ENCODE measurements around the gene PRMT6.
"Not testable (repeated sequence)": the region's sequence is repeated elsewhere in the genome, so short reads cannot be mapped to it uniquely, and the experiment has no call there.

Gene PRMT6

DNA sequence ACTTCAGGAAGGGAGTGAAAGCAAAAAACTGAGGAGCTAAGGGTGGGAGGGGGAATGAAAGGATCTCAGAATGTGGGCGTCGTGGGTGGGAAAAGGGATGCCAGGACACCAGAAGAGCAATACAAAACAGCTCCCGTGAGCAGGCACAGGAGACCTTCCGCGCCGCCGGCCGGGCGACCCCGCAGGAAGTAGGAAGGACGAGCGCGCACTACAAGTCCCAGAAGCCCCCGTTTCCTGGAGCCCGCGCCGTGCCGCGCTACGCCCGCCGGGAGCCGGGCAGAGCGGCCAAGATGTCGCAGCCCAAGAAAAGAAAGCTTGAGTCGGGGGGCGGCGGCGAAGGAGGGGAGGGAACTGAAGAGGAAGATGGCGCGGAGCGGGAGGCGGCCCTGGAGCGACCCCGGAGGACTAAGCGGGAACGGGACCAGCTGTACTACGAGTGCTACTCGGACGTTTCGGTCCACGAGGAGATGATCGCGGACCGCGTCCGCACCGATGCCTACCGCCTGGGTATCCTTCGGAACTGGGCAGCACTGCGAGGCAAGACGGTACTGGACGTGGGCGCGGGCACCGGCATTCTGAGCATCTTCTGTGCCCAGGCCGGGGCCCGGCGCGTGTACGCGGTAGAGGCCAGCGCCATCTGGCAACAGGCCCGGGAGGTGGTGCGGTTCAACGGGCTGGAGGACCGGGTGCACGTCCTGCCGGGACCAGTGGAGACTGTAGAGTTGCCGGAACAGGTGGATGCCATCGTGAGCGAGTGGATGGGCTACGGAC, at the start of gene PRMT6:
Gene PRMT6, plus strand, starts transcription at position 249 of the 771 bp plus-strand sequence. Its CDS starts 42 bp downstream, at position 291.
- peak; percentile 84 for DNase-seq

DNA sequence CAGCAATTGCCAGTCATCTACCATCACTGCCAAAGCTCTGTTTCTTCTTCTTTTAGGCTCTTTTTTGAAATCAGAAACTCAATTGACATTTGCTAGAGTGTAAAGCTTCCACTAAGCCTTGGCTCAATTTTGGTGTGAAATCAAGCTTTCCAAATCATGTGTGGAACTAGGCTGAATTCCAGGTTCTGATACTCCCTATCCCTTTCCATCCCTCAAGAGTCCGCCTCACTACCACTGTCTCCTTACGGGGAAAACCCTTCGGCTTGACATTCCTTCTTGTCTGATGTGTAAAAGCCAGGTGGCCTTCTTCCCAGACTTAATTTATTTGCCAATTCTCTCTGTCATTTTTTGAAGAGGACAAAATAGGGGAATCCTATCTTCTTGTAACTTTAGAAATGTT, 47.2 kb upstream of the PRMT6 start:
- no peak for DNase-seq

DNA sequence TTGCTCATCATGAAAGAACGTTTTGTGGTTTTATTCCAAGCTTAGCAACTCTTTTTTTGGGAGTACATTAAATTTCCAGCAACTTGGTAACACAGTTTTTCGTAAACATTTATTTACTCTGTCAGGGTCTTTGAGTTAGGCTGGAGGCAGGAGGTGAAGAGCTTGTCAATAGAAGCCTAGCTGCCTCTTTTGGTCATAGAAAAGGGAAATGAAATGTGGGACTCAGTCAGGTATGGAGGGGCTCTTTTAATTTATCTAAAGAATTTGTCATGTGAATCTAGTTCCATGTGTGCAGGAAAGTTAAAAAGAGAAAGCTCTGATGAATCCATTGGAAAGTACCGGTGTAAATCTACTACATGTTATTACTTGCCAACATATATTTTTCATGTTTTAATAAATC, 45.9 kb upstream of the PRMT6 start:
- no peak for DNase-seq

DNA sequence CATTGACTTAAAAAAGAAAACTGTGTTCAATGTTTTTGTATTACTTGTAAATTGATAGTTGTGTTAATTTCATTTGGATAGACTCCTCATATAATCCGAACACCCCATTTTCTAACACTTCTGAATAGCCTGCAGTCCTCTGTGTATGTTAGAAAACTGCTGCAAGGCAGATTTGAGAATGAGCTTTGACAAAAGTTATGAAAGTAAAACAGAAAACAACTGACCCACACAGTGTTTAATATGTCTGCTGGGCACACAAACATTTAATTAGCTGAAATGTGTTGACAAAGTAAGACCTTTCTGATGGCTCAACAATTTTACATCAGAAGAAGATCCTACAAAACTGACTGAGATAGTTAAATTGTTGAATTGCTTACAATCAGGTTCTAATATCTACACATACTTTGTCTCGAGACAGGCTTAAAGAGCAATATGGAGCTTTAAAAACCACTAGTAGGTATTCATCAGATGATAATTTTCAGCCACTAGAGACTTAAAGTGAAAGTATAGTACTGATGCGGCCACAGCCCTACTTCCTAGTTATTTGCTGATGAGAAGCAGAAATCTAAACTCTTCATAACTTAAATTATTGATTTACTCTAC, 40.0 kb upstream of the PRMT6 start:
- DNase-seq = no peak

DNA sequence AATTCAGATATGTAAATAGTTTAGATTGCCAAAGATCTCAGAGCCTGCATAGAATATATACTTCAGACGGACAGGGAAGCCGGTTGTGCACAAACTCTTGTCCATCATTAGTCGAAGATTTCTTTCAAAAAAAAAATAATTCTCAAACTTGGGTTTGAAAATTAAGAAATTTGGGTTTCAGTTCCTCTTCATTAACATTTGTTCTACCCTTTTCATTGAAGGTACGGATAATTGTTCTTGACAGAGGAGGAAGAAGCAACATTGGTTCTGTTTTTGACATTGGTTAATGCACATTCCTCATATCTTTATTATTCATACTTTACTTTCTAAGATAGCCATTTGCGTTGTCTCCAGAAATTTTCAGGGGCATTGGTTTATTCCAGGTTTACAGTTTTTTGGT, 38.0 kb upstream of the PRMT6 start:
- no peak for DNase-seq

DNA sequence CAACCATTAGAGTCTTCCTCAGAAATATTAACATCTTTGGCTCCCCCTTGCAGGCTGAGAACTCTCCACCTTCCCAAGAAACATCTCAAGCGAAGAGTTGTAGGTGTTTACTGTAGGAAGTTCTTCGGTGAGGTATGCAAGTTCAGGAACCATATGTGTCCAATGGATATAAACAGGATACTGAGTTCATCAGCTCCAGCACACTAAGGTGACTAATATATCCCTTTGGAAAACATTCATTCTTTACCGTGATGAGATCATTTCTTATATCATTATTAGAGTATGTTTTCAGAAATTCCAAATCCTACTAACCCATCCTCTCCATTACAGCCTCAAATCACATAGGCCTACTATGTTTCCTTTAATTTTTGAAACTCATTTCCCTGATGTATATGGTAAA, 37.3 kb upstream of the PRMT6 start:
- DNase-seq = no peak

DNA sequence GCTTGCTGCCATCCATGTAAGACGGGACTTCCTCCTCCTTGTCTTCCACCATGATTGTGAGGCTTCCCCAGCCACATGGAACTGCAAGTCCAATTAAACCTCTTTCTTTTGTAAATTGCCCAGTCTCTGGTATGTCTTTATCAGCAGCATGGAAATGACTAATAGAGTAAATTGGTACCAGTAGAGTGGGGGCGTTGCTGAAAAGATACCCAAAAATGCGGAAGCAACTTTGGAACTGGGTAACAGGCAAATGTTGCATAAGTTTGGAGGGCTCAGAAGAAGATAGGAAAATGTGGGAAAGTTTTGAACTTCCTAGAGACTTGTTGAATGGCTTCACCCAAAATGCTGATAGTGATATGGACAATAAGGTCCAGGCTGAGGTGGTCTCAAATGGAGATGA, 17.6 kb upstream of the PRMT6 start:
- not testable (repeated sequence) for DNase-seq

DNA sequence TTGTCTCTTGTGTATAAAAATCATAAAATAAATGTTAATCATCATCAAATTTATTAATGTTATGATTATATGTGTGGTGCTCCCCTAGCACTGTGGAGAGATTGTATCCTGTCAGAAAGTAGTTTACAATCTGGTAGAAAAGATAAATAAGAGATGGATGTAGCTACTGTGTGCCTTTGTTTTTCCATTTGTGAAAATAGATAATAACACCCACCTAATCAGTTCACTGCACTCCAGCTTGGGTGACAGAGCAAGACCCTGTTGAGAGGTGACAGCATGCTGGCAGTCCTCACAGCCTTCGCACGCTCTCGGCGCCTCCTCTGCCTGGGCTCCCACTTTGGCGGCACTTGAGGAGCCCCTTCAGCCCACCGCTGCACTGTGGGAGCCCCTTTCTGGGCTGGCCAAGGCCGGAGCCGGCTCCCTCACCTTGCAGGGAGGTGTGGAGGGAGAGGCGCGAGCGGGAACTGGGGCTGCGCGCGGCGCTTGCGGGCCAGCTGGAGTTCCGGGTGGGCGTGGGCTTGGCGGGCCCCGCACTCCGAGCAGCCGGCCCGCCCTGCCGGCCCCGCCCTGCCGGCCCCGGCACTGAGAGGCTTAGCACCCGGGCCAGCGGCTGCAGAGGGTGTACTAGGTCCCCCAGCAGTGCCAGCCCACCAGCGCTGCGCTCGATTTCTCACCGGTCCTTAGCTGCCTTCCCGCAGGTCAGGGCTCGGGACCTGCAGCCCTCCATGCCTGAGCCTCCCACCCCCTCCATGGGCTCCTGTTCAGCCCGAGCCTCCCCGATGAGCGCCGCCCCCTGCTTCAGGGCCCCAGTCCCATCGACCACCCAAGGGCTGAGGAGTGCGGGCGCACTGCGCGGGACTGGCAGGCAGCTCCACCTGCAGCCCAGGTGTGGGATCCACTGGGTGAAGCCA, 11.9 kb upstream of the PRMT6 start:
- not testable (repeated sequence) for DNase-seq

DNA sequence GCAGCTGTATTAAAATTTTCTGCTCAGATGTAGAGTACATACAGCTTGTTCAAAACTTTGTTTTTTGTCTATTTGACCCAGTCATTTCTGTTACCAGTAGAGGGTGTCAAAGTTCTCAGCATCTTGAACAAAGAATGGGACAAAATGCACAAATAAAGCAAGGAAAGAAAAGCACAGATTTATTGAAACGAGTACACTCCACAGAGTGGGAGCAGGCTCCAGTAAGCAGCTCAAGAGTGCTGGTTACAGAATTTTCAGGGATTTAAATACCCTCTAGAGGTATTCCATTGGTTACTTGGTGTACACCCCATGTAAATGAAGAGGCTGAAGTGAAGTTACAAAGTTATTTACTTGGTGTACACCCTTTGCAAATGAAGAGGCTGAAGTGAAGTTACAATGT, 8.9 kb upstream of the PRMT6 start:
- no peak for DNase-seq

DNA sequence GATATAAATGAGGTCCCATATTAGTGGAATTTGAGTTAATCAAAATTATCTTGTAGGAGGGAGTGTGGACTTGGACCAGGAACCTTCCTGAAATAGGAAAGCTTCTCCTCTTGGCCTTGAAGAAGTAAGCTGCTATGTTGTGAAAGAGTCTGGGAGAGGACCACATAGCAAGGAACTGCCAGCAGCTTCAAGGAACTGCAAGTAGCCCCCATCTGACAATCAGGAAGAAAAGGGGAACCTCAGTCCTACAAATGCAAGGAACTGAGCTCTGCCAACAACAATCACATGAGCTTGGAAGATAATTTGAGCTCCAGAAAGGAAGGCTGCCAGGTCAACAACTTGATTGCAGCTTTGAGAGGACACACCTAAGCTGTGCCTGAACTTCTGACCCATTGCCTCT, 8.2 kb upstream of the PRMT6 start:
- no peak for DNase-seq

DNA sequence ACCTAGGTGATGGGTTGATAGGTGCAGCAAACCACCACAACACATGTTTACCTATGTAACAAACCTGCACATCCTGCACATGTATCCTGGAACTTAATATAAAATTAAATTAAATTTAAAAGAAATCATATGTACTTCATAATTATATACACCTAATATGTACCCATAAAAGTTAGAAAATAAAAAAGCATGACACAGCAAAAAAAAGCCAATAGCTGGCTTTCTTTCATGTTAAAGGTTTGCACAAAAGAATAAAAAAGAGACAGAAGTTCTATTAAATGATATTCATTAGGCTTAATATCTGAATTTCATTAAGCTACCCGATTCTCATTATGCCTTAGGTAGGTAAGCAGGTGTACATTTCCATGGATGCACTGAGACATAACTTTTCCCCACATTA, 5.2 kb upstream of the PRMT6 start:
- no peak for DNase-seq

DNA sequence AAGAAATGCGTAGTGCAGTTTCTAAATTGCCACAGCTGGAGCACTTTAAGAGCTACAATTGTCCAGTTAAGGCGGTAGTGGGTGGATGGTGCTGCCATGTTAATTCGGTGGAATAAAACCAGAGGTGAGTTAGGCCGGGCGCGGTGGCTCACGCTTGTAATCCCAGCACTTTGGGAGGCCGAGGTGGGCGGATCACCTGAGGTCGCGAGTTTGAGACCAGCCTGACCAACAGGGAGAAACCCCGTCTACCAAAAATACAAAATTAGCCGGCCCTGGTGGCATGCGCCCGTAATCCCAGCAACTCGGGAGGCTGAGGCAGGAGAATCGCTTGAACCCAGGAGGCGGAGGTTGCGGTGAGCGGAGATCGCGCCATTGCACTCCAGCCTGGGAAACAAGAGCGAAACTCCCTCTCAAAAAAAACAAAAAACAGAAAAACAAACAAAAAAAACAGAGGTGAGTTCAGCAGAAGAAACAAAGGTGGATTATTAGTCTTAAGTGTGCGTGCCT, 502 bp upstream of the PRMT6 start:
- not testable (repeated sequence) for DNase-seq

DNA sequence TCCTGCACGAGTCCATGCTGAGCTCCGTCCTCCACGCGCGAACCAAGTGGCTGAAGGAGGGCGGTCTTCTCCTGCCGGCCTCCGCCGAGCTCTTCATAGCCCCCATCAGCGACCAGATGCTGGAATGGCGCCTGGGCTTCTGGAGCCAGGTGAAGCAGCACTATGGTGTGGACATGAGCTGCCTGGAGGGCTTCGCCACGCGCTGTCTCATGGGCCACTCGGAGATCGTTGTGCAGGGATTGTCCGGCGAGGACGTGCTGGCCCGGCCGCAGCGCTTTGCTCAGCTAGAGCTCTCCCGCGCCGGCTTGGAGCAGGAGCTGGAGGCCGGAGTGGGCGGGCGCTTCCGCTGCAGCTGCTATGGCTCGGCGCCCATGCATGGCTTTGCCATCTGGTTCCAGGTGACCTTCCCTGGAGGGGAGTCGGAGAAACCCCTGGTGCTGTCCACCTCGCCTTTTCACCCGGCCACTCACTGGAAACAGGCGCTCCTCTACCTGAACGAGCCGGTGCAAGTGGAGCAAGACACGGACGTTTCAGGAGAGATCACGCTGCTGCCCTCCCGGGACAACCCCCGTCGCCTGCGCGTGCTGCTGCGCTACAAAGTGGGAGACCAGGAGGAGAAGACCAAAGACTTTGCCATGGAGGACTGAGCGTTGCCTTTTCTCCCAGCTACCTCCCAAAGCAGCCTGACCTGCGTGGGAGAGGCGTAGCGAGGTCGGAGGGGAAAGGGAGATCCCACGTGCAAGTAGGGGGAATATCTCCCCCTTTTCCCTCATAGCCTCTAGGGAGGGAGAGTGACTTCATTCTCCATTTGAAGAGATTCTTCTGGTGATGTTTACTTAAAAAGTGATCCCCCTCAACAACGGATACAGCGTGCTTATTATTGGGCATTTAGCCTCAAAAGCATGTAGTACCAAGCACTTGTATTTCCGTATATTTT, 991 bp downstream of the PRMT6 start:
- DNase-seq = peak; percentile 66

DNA sequence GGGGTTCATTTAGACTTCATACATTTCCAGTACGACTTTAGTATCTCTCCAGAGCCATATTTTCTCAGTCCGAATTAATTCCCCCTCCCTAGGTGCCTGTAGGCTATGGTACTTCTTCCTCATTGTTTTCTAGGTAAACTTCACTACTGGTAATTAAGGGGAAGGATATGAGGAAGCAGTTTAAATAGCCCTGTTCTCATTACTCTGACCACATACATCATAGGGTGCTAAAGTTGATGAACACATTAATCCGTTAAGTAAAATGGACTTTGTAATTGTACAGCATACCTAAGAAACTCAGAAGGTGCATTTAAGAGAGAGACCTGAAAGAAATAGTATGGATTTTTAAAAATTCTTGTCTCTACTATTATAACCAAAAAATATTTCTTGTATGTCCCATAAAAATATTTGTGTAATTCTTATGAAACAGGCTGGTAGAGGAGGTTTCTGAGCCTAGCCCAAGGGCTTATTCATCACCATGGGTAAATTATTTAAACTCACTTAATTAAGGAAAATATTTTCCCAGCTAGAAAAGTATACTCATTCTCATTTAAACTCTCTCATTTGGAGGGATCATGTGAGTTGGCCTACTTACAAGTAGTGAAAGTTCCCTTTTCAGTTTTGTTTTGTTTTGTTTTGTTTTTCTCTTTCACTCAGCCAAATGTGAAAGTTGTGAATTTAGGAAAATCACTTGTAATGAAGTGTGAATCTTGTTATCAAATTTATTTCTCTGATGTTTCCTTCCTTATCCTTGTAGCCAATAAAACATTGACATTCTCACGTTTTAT, 2.0 kb downstream of the PRMT6 start:
- no peak for DNase-seq

DNA sequence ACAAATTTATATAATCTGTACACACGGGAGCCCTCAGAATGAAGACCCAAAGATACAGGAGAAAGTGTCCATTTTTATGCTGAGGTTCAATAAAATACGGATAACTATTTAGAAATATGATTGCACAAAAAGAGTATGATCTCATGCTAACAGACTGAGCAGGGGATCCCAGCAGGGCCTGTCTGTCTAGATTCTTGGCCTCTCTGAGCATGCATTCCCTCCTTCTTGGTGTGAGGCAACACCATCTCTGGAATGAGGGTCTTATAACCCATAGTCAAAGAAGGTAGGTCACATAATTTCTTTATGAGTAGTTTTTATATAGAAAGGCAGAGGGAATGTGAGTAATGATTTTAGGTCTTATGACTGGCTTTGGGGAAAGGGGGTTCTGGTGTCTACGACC, 5.4 kb downstream of the PRMT6 start:
- DNase-seq = no peak

DNA sequence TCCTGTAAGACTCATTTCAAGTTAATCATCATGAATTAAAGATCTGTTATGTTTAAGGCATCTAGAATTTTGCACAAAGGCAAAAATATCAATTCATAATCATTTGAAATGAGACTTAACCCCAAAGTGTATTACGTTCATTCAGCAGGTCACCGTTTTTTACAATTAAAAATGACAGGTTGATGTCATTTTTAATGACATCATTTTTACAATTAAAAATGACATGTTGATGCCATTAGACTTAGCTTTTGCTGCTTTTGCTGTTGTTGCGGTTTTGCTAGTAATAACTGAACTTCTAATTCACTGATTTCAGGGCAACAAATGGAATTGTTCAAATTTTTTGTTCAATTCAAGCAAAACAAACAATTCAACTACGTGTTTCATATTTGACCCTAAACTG, 17.0 kb downstream of the PRMT6 start:
- no peak for DNase-seq

DNA sequence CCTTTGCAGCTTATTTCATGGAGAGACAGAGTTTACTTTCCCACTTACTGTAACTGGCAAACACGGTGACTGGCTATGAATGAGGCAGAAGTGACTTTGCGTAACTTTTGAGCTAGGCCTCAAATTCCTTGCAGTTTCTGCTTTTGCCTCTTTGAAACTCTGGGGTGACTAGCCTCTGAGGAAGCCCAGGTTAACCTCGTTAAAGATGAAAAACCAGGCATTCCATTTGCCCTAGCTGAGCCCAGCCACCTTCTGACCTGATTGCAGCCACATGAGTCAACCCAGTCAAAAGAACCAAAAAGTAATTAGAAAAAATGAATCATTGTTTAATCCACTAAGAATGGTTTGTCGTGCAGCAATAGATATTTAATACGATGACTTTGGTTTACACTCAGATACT, 20.4 kb downstream of the PRMT6 start:
- DNase-seq = no peak

DNA sequence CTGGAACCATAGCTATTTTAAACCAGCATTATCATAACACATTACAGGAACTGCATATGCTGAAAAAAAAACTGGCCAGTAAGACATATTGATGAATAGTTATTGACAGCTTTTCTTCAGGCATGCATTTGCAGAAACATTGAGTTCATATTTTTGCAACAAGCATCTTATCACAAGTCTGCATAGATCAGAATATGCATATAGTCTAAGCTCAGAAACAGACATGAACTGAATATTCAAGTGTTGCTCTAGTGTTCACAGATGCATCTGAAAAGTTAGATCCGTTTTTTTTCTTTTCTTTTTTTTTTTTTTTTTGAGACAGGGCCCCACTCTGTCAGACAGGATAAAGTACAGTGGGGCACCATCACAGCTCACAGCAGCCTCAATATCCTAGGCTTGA, 22.8 kb downstream of the PRMT6 start:
- DNase-seq = no peak

DNA sequence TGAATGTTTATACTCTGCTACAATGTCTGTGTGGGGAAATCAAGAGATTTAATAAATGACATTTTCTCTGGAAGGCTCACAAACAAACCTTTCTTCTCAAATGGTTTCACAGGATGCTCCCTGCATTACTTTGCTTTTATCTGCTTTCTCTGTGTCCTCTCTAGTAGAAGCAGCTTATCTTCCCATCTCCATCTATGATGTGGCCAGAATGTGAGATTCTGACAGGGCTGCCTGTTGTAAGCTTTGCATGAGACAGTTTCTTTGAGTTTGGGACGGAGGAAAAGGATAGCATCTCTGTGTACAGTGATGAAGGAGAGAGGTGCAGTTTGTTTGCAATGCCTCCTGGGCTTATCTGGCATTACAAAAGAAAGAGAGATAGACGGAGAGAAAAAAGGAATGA, 24.6 kb downstream of the PRMT6 start:
- no peak for DNase-seq

DNA sequence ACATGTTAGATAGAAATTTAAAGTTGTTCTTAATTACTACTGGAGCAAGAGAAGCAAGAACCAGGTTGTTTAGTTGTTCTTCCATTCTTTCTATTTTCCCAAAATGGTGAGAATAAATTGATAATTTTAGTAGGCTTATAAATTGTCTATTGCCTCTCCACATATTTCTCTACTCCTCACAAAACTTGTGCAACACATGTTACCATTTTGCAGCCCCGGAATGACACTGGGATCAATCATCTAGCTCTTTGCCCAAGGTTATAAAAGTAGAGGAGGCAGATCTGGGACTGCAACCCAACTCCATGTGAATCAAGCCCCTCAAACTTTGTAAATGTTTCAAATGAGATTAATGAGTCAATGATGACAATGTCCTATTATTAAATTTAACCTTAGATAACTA, 34.9 kb downstream of the PRMT6 start:
- no peak for DNase-seq

DNA sequence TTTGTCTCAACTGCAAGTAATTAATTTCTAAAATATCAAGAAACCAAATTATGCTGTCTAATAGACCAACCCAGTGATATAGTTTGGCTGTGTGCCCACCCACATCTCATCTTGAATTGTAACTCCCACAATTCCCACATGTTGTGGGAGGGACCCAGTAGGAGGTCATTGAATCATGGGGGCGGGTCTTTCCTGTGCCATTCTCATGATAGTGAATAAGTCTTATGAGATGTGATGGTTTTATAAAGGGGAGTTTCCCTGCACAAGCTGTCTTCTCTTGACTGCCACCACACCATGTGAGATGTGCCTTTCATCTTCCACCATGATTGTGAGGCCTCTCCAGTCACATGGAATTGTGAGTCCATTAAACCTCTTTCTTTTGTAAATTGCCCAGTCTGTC, 36.9 kb downstream of the PRMT6 start:
- DNase-seq = not testable (repeated sequence)

DNA sequence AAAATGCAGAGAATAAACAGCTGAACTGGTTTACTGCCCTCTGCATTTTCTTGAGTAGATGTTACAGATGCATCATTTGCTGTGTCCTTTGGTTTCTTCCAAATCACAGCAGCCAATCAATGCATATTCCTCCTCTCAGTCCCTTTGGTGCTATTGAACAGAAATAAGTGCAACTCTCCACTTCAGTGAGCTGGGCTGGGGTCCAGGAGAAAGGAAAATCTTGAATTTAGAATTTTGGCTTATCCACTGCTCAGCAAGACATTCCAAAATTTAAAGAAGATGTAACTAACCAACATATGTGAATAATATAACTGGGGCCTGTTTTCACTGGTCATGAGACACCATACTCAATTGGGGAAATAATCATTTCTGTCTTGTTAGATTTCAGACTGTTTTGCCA, 39.2 kb downstream of the PRMT6 start:
- DNase-seq = no peak

Measured in NCI-H1092 (cell line).